Measurements from ENCODE around the gene SYNJ2. TPM values are rescaled to one million over a fixed set of nuclear protein-coding genes. Genes with fewer than 3 reads are reported as not detected.

The SYNJ2 gene
- total and polyA plus RNA-seq, 2 of the 4 experiments (the other 2 are of a cell fraction), result 40.8 to 45.2 TPM

DNA sequence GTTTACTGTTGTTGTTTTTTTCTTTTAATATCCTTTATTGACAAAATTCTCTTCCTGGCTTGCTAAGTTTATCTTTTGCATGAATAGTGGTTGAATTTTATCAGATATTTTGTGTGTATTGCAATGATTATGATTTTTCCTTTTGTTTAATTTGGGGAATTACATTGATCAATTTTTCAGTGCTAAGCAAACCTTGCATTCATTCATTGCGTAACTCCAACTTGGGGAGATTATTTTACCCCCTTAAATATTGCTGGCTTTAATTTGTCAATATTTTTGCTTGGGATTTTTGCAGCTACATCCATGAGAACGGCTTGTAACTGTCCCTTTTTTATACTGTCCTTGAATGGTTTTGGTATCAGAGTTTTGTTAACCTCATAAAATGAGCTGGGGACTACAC, 123.0 kb downstream of the SYNJ2 start:
- WGBS, 2 experiments (ENCODE audit: extremely low coverage in 2 of 2, insufficient read length in 1 of 2), result no CpG with 5 or more reads among the region's 2 CpGs
- Histone ChIP-seq H2BK120ac (ENCODE audit: low read depth, low read length) (no peak overlapping the region), H2AK5ac (ENCODE audit: low read depth, low read length) (no peak overlapping the region), H3K4me2 (ENCODE audit: low read depth, low read length) (no peak overlapping the region), H3K4ac (ENCODE audit: low read depth, low read length) (no peak overlapping the region), H4K20me1 (ENCODE audit: insufficient read depth, low read length) (no peaks in the 10 kb centered on the region), H4K91ac (ENCODE audit: insufficient read depth, low read depth, low read length) (no peak overlapping the region), H3K27me3 (ENCODE audit: control insufficient read depth, insufficient read depth, low read length) (no peaks in the 10 kb centered on the region), H3K79me1 (ENCODE audit: low read depth in 1 of 2, low read length in 2 of 2) (no peaks in the 10 kb centered on the region; a peak in 2 of 4 replicates), H3K14ac (replicated peaks; ENCODE audit: low read depth, low read length) (no peak overlapping the region), H3K9ac (ENCODE audit: low read depth, low read length) (no peak overlapping the region), H3K27ac (ENCODE audit: insufficient read depth, low read length) (no peak overlapping the region), H3K9me1 (ENCODE audit: insufficient read depth, low read length) (no peaks in the 10 kb centered on the region), H2BK20ac (ENCODE audit: low read depth, low read length) (no peak overlapping the region), H2AFZ (replicated peaks; ENCODE audit: low read length, poor library complexity) (no peak overlapping the region), H3K36me3 (ENCODE audit: control insufficient read depth, insufficient read depth, low read length) (0 out of 2 replicates have a peak, but pooled peaks cover 1% of the 10 kb centered on the region), H4K5ac (ENCODE audit: low read depth, low read length) (no peak overlapping the region), H3K9me3 (ENCODE audit: control insufficient read depth, insufficient read depth, low read length) (no peaks in the 10 kb centered on the region), H3K56ac (ENCODE audit: extremely low read depth, insufficient read depth, low read length) (no peak overlapping the region), H2BK5ac (ENCODE audit: low read depth, low read length, poor library complexity, severe bottlenecking) (no peak overlapping the region), H2AK9ac (replicated peaks; ENCODE audit: low read depth, low read length, poor library complexity) (no peak overlapping the region), H2BK15ac (ENCODE audit: low read depth, low read length) (no peak overlapping the region), H4K8ac (ENCODE audit: low read depth in 2 of 2, low read length in 2 of 2) (no peak overlapping the region), H3K18ac (ENCODE audit: low read depth, low read length) (no peak overlapping the region), H3K4me1 (ENCODE audit: control insufficient read depth, insufficient read depth, low read length) (no peaks in the 10 kb centered on the region), H3K4me3 (ENCODE audit: insufficient read depth, low read depth, low read length) (no peak overlapping the region), H3K23ac (ENCODE audit: low read depth, low read length) (no peak overlapping the region)
- DNase-seq, result no peak
- BruUV-seq (replicated peaks), result no TSS peak
- no peak for ATAC-seq (ENCODE audit: low read depth)
- ChIA-PET CTCF (interaction anchor here (0.9 kb wide), 1 partner anchor 586 kb away, joined by 3 read pairs; no protein-coding TSS in a partner anchor), POLR2A (ENCODE audit: unreplicated experiment) (no interaction called here)
- intact Hi-C loops (cut with micrococcal nuclease) (loop anchor here (2.0 kb wide), 1 partner anchor 14 kb away; no protein-coding TSS in a partner anchor), dilution Hi-C loops (cut with HindIII; ENCODE audit: low sequenced_read_pairs, unreplicated experiment) (no loop called here), in situ Hi-C loops (cut with MboI; ENCODE audit: low sequenced_read_pairs) (no loop called here)
- TF ChIP-seq SMC3 (IDR thresholded peaks at IDR 0.05; ENCODE audit: low read depth, low read length), result no peak
- peak; percentile 82 for TF ChIP-seq CEBPB (IDR thresholded peaks at IDR 0.05; ENCODE audit: low read depth, low read length)
